H7 (cell line): ENCODE results near the gene MATK. TPM values are rescaled to one million over a fixed set of nuclear protein-coding genes. Genes with fewer than 3 reads are reported as not detected.

Experiments used
- DNase-seq: peaks from one replicate; pipeline ENCODE4 v3.0.0; 2012
- H3K27me3 ChIP-seq: 2 replicates; pipeline ENCODE4 v1.6.0; 2011; ENCODE audit warnings: mild to moderate bottlenecking, low read length; ENCODE audit not compliant: control insufficient read depth, insufficient read depth
- H3K36me3 ChIP-seq: replicated peaks from 2 replicates; pipeline ENCODE4 v1.5.1; 2011; ENCODE audit warnings: low read length; ENCODE audit not compliant: control insufficient read depth, insufficient read depth
- H3K4me3 ChIP-seq: 2 replicates; pipeline ENCODE4 v1.5.1; 2011; ENCODE audit warnings: low read depth, mild to moderate bottlenecking, control low read depth, low read length, moderate library complexity; ENCODE audit not compliant: insufficient read depth
- total RNA-seq: library from RNA; depleted of rRNA; stranded (reverse); fragments of >200 nt; shearing (Covaris generic); gene quantifications from 2 replicates; pipeline ENCODE4 v1.2.3, GENCODE V29; 2014; rRNA removed

Gene MATK
- total RNA-seq = 19.1 and 22.8 TPM in 2 replicates

- no peaks in the 10 kb centered on the region; the same call in 1 of the 2 replicates for H3K36me3 ChIP-seq
- peaks cover 17% of the 10 kb centered on the region for H3K27me3 ChIP-seq
- peak within 1 kb of the TSS; percentile 81 for H3K4me3 ChIP-seq
- DNase-seq = peak; percentile 91
These were observed at the start of gene MATK for GRCh38 chr19:3785938-3786824. Gene MATK, minus strand, starts transcription at chr19:3786381. Its CDS starts 1,246 bp downstream, at chr19:3785135.

- Histone ChIP-seq H3K4me3 (no peak overlapping the region), H3K36me3 (no peaks in the 10 kb centered on the region), H3K27me3 (no peaks in the 10 kb centered on the region)
- DNase-seq = no peak
These were observed 48.9 kb upstream of the MATK start for GRCh38 chr19:3835055-3835435.

GRCh38 chr19:3834349-3835054 is 48.3 kb upstream of the MATK start:
- no peaks in the 10 kb centered on the region for H3K36me3 ChIP-seq
- peak; percentile 59 for DNase-seq
- H3K27me3 ChIP-seq = no peaks in the 10 kb centered on the region
- H3K4me3 ChIP-seq = no peak overlapping the region

GRCh38 chr19:3833578-3834348 is 47.6 kb upstream of the MATK start:
- Histone ChIP-seq H3K27me3 (no peaks in the 10 kb centered on the region), H3K4me3 (no peak overlapping the region), H3K36me3 (no peaks in the 10 kb centered on the region)
- DNase-seq = peak; percentile 58

- DNase-seq = no peak
- Histone ChIP-seq H3K4me3 (no peak overlapping the region), H3K36me3 (no peaks in the 10 kb centered on the region), H3K27me3 (no peaks in the 10 kb centered on the region)
These were observed 45.8 kb upstream of the MATK start for GRCh38 chr19:3832001-3832400.

GRCh38 chr19:3831601-3832000 is 45.4 kb upstream of the MATK start:
- peak; percentile 51 for DNase-seq
- Histone ChIP-seq H3K36me3 (no peaks in the 10 kb centered on the region), H3K4me3 (no peak overlapping the region), H3K27me3 (no peaks in the 10 kb centered on the region)

GRCh38 chr19:3830621-3831589 is 44.7 kb upstream of the MATK start:
- Histone ChIP-seq H3K27me3 (no peaks in the 10 kb centered on the region), H3K4me3 (no peak overlapping the region), H3K36me3 (no peaks in the 10 kb centered on the region)
- peak; percentile 50 for DNase-seq

GRCh38 chr19:3827306-3827705 is 41.1 kb upstream of the MATK start:
- peak; percentile 51 for DNase-seq
- Histone ChIP-seq H3K36me3 (no peaks in the 10 kb centered on the region), H3K27me3 (no peaks in the 10 kb centered on the region), H3K4me3 (no peak overlapping the region)

GRCh38 chr19:3826163-3826562 is 40.0 kb upstream of the MATK start:
- no peaks in the 10 kb centered on the region; the same call in 1 of the 2 replicates for H3K27me3 ChIP-seq
- no peak overlapping the region for H3K4me3 ChIP-seq
- peak; percentile 51 for DNase-seq
- no peaks in the 10 kb centered on the region for H3K36me3 ChIP-seq

- H3K36me3 ChIP-seq = no peaks in the 10 kb centered on the region
- DNase-seq = peak; percentile 58
- no peak overlapping the region for H3K4me3 ChIP-seq
- H3K27me3 ChIP-seq = no peaks in the 10 kb centered on the region; the same call in 1 of the 2 replicates
These were observed 39.2 kb upstream of the MATK start for GRCh38 chr19:3825286-3825956.

- Histone ChIP-seq H3K36me3 (no peaks in the 10 kb centered on the region), H3K27me3 (no peaks in the 10 kb centered on the region; the same call in 1 of the 2 replicates), H3K4me3 (no peak overlapping the region)
- peak; percentile 67 for DNase-seq
These were observed 37.2 kb upstream of the MATK start for GRCh38 chr19:3823350-3823713.

GRCh38 chr19:3822683-3823349 is 36.6 kb upstream of the MATK start:
- Histone ChIP-seq H3K4me3 (no peak overlapping the region), H3K36me3 (no peaks in the 10 kb centered on the region), H3K27me3 (no peaks in the 10 kb centered on the region; the same call in 1 of the 2 replicates)
- no peak for DNase-seq
